ENCODE data around the gene EEF1G. TPM values are rescaled to one million over a fixed set of nuclear protein-coding genes. Genes with fewer than 3 reads are reported as not detected.

The EEF1G gene
- total and polyA plus RNA-seq, 9 of the 15 experiments (the other 6 are each of a cell fraction or from before 2014, with no cell fraction given) = 985 to 2,349 (median 2,035) TPM

- TF ChIP-seq NFIC (IDR thresholded peaks at IDR 0.05) (peak; percentile 21; the same call in 1 of the 2 replicates), SNRNP70 (optimal IDR thresholded peaks at IDR 0.05; ENCODE audit: low read depth, low read length) (no peak), FOXP1 (CRISPR knock-in tag; IDR thresholded peaks at IDR 0.05) (peak; percentile 78; the same call in 1 of the 2 replicates), POLR2B (IDR thresholded peaks at IDR 0.05; ENCODE audit: low read depth, partially characterized antibody) (no peak), NR0B1 (IDR thresholded peaks at IDR 0.05; ENCODE audit: partially characterized antibody) (no peak), SMARCE1 (IDR thresholded peaks at IDR 0.05) (peak; percentile 70), UBTF (IDR thresholded peaks at IDR 0.05; ENCODE audit: borderline replicate concordance in 1 of 2, low read depth in 2 of 2, low read length in 2 of 2) (0 out of 4 replicates have a peak, but pooled peaks of 1 of the 2 experiments have one; percentile 33), CHD4 (IDR thresholded peaks at IDR 0.05; ENCODE audit: insufficient read depth, insufficient replicate concordance, low read depth, low read length, poor library complexity, severe bottlenecking) (peak; percentile 46), ZNF785 (CRISPR knock-in tag; IDR thresholded peaks at IDR 0.05) (no peak), ZBTB7A (IDR thresholded peaks at IDR 0.05; ENCODE audit: borderline replicate concordance, control insufficient read depth, low read depth, low read length) (peak; percentile 60; the same call in 1 of the 2 replicates), MEF2D (tag; conservative IDR thresholded peaks at IDR 0.05; ENCODE audit: low read depth) (no peak), RBM25 (IDR thresholded peaks at IDR 0.05; ENCODE audit: low read depth, low read length, severe bottlenecking) (peak; percentile 57)
Observed at GRCh38 chr11:62611705-62612365, 38.1 kb upstream of the EEF1G start (continued).

All from K562 (cell line).